ENCODE measurements around the gene PPP1CC. TPM values are rescaled to one million over a fixed set of nuclear protein-coding genes. Genes with fewer than 3 reads are reported as not detected.
"Not testable (repeated sequence)": the region's sequence is repeated elsewhere in the genome, so short reads cannot be mapped to it uniquely, and the experiment has no call there.

Gene PPP1CC
- polyA plus RNA-seq, 1 experiment = 58.1 TPM

GRCh38 chr12:110742096-110742717, 484 bp downstream of the PPP1CC start:
- peak overlapping the region; percentile 80 for H3K4me3 ChIP-seq (ENCODE audit: low read depth, low read length)
- H3K27me3 ChIP-seq (ENCODE audit: control insufficient read depth, insufficient read depth, low read length) = no peaks in the 10 kb centered on the region
- no peak for TF ChIP-seq CTCF (IDR thresholded peaks at IDR 0.05; ENCODE audit: insufficient read depth, low read depth, low read length)
- H3K36me3 ChIP-seq (ENCODE audit: control insufficient read depth, insufficient read depth, low read length) = no peaks in the 10 kb centered on the region
- POLR2A ChIA-PET = no interaction called here
- CTCF ChIA-PET = interaction anchor here (1.3 kb wide), 1 partner anchor 85 kb away, joined by 3 read pairs; no protein-coding TSS in a partner anchor
- no peak for DNase-seq (ENCODE audit: low read depth)

- no peaks in the 10 kb centered on the region for H3K36me3 ChIP-seq (ENCODE audit: control insufficient read depth, insufficient read depth, low read length)
- no peaks in the 10 kb centered on the region for H3K27me3 ChIP-seq (ENCODE audit: control insufficient read depth, insufficient read depth, low read length)
- H3K4me3 ChIP-seq (ENCODE audit: low read depth, low read length) = peak overlapping the region; percentile 80
- ChIA-PET CTCF (interaction anchor here (0.6 to 1.3 kb wide), 3 partner anchors 86 to 189 kb away, joined by 3 to 5 read pairs (median 3); no protein-coding TSS in a partner anchor), POLR2A (no interaction called here)
- no peak for TF ChIP-seq CTCF (IDR thresholded peaks at IDR 0.05; ENCODE audit: insufficient read depth, low read depth, low read length)
- DNase-seq (ENCODE audit: low read depth) = no peak
Observed at GRCh38 chr12:110741341-110742095, 1.2 kb downstream of the PPP1CC start.

- POLR2A ChIA-PET = interaction anchor here (0.5 kb wide), 1 partner anchor 64 kb away, joined by 4 read pairs; no protein-coding TSS in a partner anchor
- H3K4me3 ChIP-seq (ENCODE audit: low read depth, low read length) = 0 out of 2 replicates have a peak overlapping the region, but pooled peaks have one; percentile 2
- no peak for DNase-seq (ENCODE audit: low read depth)
- H3K27me3 ChIP-seq (ENCODE audit: control insufficient read depth, insufficient read depth, low read length) = no peaks in the 10 kb centered on the region
- H3K36me3 ChIP-seq (ENCODE audit: control insufficient read depth, insufficient read depth, low read length) = peaks cover 3% of the 10 kb centered on the region; the same call in 1 of the 2 replicates
- CTCF ChIA-PET = interaction anchor here (0.6 to 0.7 kb wide), 2 partner anchors 9 to 1216 kb away, joined by 3 read pairs; no protein-coding TSS in a partner anchor
- TF ChIP-seq CTCF (IDR thresholded peaks at IDR 0.05; ENCODE audit: insufficient read depth, low read depth, low read length) = no peak
Observed at GRCh38 chr12:110739894-110740293, 2.8 kb downstream of the PPP1CC start.

GRCh38 chr12:110739488-110739887, 3.2 kb downstream of the PPP1CC start:
- Histone ChIP-seq H3K4me3 (ENCODE audit: low read depth, low read length) (no peak overlapping the region), H3K27me3 (ENCODE audit: control insufficient read depth, insufficient read depth, low read length) (no peaks in the 10 kb centered on the region), H3K36me3 (ENCODE audit: control insufficient read depth, insufficient read depth, low read length) (peaks cover 3% of the 10 kb centered on the region; the same call in 1 of the 2 replicates)
- TF ChIP-seq CTCF (IDR thresholded peaks at IDR 0.05; ENCODE audit: insufficient read depth, low read depth, low read length) = no peak
- POLR2A ChIA-PET = interaction anchor here (0.5 kb wide), 1 partner anchor 64 kb away, joined by 4 read pairs; no protein-coding TSS in a partner anchor
- DNase-seq (ENCODE audit: low read depth) = no peak
- CTCF ChIA-PET = interaction anchor here (0.7 kb wide), 1 partner anchor 1216 kb away, joined by 3 read pairs; no protein-coding TSS in a partner anchor

GRCh38 chr12:110737532-110737931, 5.2 kb downstream of the PPP1CC start:
- TF ChIP-seq CTCF (IDR thresholded peaks at IDR 0.05; ENCODE audit: insufficient read depth, low read depth, low read length) = no peak
- no peak overlapping the region for H3K4me3 ChIP-seq (ENCODE audit: low read depth, low read length)
- H3K36me3 ChIP-seq (ENCODE audit: control insufficient read depth, insufficient read depth, low read length) = peaks cover 3% of the 10 kb centered on the region; the same call in 1 of the 2 replicates
- H3K27me3 ChIP-seq (ENCODE audit: control insufficient read depth, insufficient read depth, low read length) = no peaks in the 10 kb centered on the region
- ChIA-PET CTCF (no interaction called here), POLR2A (interaction anchor here (0.7 kb wide), 1 partner anchor 58 kb away, joined by 11 read pairs; no protein-coding TSS in a partner anchor)
- DNase-seq (ENCODE audit: low read depth) = no peak

GRCh38 chr12:110737016-110737415, 5.7 kb downstream of the PPP1CC start:
- peak; percentile 33 for DNase-seq (ENCODE audit: low read depth)
- CTCF ChIA-PET; H3K27me3 ChIP-seq (ENCODE audit: control insufficient read depth, insufficient read depth, low read length); POLR2A ChIA-PET; H3K4me3 ChIP-seq (ENCODE audit: low read depth, low read length); H3K36me3 ChIP-seq (ENCODE audit: control insufficient read depth, insufficient read depth, low read length): not testable (repeated sequence)

Measured in BJ (cell line).